Neural cell (in vitro differentiated cells): ENCODE results near the gene IFNGR1.

Experiments used
- CTCF ChIP-seq: fragments of 450-650 bp; IDR thresholded peaks from 2 replicates; pipeline ENCODE4 v1.5.1; 2014; ENCODE audit warnings: antibody characterized with exemption, mild to moderate bottlenecking, moderate library complexity; ENCODE audit not compliant: poor library complexity, severe bottlenecking
- TF ChIP-seq, protein P1 (sequence below): IDR thresholded peaks from 2 replicates; pipeline ENCODE4 v1.6.1; 2012; ENCODE audit warnings: borderline replicate concordance

DNA sequence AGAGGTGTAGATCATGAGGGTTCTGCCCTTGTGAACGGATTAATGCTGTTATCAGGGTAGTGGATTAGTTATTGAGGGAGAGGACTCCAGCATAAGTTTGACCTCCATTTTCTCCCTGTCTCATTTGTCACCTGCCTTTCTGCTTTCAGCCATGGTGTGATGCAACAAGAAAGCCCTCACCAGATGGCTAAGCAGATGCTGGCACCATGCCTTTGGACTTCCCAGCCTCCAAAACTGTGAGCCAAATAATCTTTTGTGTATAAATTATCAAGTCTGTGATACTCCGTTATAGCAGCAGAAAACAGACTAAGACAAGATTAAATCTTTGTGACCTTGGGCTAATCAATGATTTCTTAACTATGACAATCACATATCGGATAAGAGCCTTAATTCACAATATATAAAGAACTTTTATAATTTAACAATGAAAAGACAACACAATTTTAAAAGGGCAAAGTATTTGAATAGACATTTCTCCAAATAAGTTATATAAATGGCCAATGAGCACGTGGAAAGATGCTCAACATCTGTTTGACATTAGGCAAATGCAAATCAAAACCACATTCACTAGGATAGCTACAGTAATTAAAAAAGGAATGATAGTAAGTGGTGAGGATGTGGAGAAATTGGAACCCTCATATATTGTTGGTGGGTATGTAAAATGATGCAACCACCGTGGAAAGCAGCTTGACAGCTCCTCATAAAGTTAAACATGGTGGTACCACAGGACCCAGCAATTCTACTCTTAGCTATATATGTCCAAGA, 45.3 kb upstream of the IFNGR1 start:
- no peak for TF ChIP-seq CTCF
- TF ChIP-seq, protein P1, sequence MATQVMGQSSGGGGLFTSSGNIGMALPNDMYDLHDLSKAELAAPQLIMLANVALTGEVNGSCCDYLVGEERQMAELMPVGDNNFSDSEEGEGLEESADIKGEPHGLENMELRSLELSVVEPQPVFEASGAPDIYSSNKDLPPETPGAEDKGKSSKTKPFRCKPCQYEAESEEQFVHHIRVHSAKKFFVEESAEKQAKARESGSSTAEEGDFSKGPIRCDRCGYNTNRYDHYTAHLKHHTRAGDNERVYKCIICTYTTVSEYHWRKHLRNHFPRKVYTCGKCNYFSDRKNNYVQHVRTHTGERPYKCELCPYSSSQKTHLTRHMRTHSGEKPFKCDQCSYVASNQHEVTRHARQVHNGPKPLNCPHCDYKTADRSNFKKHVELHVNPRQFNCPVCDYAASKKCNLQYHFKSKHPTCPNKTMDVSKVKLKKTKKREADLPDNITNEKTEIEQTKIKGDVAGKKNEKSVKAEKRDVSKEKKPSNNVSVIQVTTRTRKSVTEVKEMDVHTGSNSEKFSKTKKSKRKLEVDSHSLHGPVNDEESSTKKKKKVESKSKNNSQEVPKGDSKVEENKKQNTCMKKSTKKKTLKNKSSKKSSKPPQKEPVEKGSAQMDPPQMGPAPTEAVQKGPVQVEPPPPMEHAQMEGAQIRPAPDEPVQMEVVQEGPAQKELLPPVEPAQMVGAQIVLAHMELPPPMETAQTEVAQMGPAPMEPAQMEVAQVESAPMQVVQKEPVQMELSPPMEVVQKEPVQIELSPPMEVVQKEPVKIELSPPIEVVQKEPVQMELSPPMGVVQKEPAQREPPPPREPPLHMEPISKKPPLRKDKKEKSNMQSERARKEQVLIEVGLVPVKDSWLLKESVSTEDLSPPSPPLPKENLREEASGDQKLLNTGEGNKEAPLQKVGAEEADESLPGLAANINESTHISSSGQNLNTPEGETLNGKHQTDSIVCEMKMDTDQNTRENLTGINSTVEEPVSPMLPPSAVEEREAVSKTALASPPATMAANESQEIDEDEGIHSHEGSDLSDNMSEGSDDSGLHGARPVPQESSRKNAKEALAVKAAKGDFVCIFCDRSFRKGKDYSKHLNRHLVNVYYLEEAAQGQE: no peak
